Measurements from ENCODE around the gene MAD2L1BP. TPM values are rescaled to one million over a fixed set of nuclear protein-coding genes. Genes with fewer than 3 reads are reported as not detected.

The MAD2L1BP gene
- total RNA-seq, 4 donors from 2014 or later: 12.3 to 44.3 (median 17.7) TPM

GRCh38 chr6:43621836-43622180 lies 13.8 kb upstream of the MAD2L1BP start:
- H3K36me3 ChIP-seq: no peaks in the 10 kb centered on the region

GRCh38 chr6:43622541-43622940 lies 13.1 kb upstream of the MAD2L1BP start:
- TF ChIP-seq POLR2A (IDR thresholded peaks at IDR 0.05): no peak
- no peak overlapping the region for H3K27ac ChIP-seq
- intact Hi-C loops (cut with DNase I; ENCODE audit: low total_unique reads): no loop called here
- no peak for DNase-seq
- H3K4me1 ChIP-seq: peaks cover 4 to 5% of the 10 kb centered on the region in 2 donors
- no peaks in the 10 kb centered on the region for H3K27me3 ChIP-seq
- no peaks in the 10 kb centered on the region for H3K36me3 ChIP-seq
- no peak overlapping the region for H3K4me3 ChIP-seq
- H3K9me3 ChIP-seq: no peaks in the 10 kb centered on the region

More at GRCh38 chr6:43621836-43622180, 13.8 kb upstream of the MAD2L1BP start:
- no peak for DNase-seq
- TF ChIP-seq CTCF (IDR thresholded peaks at IDR 0.05): no peak
- no peak for TF ChIP-seq POLR2A (IDR thresholded peaks at IDR 0.05)
- no peaks in the 10 kb centered on the region for H3K27me3 ChIP-seq
- no peaks in the 10 kb centered on the region for H3K4me1 ChIP-seq
- no peaks in the 10 kb centered on the region for H3K9me3 ChIP-seq
- no peak overlapping the region for H3K27ac ChIP-seq
- intact Hi-C loops (cut with DNase I; ENCODE audit: low total_unique reads): no loop called here
- H3K4me3 ChIP-seq: no peak overlapping the region

- intact Hi-C loops (cut with DNase I; ENCODE audit: low total_unique reads): no loop called here
- Histone ChIP-seq H3K27ac (no peak overlapping the region), H3K27me3 (no peaks in the 10 kb centered on the region), H3K9me3 (no peaks in the 10 kb centered on the region), H3K36me3 (no peaks in the 10 kb centered on the region), H3K4me1 (peaks cover 5 to 9% of the 10 kb centered on the region in 2 donors), H3K4me3 (no peak overlapping the region)
- TF ChIP-seq POLR2A (IDR thresholded peaks at IDR 0.05) (no peak), CTCF (IDR thresholded peaks at IDR 0.05) (no peak)
- peak in 1 of 2 donors; percentile 8 for DNase-seq
These were observed 11.5 kb upstream of the MAD2L1BP start for GRCh38 chr6:43623880-43624785.

GRCh38 chr6:43624786-43625288 lies 10.8 kb upstream of the MAD2L1BP start:
- no peak for DNase-seq
- no peaks in the 10 kb centered on the region for H3K27me3 ChIP-seq
- peaks cover 5 to 9% of the 10 kb centered on the region in 2 donors for H3K4me1 ChIP-seq
- TF ChIP-seq POLR2A (IDR thresholded peaks at IDR 0.05) (no peak), CTCF (IDR thresholded peaks at IDR 0.05) (no peak)
- H3K9me3 ChIP-seq: no peaks in the 10 kb centered on the region
- H3K36me3 ChIP-seq: no peaks in the 10 kb centered on the region
- intact Hi-C loops (cut with DNase I; ENCODE audit: low total_unique reads): no loop called here
- H3K27ac ChIP-seq: no peak overlapping the region
- H3K4me3 ChIP-seq: no peak overlapping the region

- intact Hi-C loops (cut with DNase I; ENCODE audit: low total_unique reads): no loop called here
- no peaks in the 10 kb centered on the region for H3K9me3 ChIP-seq
- no peak overlapping the region for H3K27ac ChIP-seq
- H3K36me3 ChIP-seq: no peaks in the 10 kb centered on the region
- TF ChIP-seq POLR2A (IDR thresholded peaks at IDR 0.05) (no peak), CTCF (IDR thresholded peaks at IDR 0.05) (no peak)
- no peak for DNase-seq
- no peaks in the 10 kb centered on the region for H3K27me3 ChIP-seq
- peaks cover 5 to 9% of the 10 kb centered on the region in 2 donors for H3K4me1 ChIP-seq
- no peak overlapping the region for H3K4me3 ChIP-seq
These were observed 10.1 kb upstream of the MAD2L1BP start for GRCh38 chr6:43625393-43625992.
